Activated CD8-positive, alpha-beta T cell treated with anti-CD3 and anti-CD28 coated beads for 36 hours (primary cell): ENCODE results near the gene PPP1R27. TPM values are rescaled to one million over a fixed set of nuclear protein-coding genes. Genes with fewer than 3 reads are reported as not detected.
"Not testable (repeated sequence)": the region's sequence is repeated elsewhere in the genome, so short reads cannot be mapped to it uniquely, and the experiment has no call there.

Experiments
- ATAC-seq: fragments of 200-7000 bp; cut with Tn5 transposase; one replicate; pipeline ENCODE4 v1.10.0; 2021; ENCODE audit warnings: mild to moderate bottlenecking, moderate library complexity
- CTCF ChIA-PET: fragments of 350-600 bp; sonication (Branson Sonifier 250); formaldehyde crosslinking; loops from one replicate; lab custom pipeline; 2021; ENCODE audit warnings: antibody characterized with exemption; lab: Charles Lee
- POLR2A ChIA-PET: fragments of 350-600 bp; sonication (Branson Sonifier 250); formaldehyde crosslinking; loops from one replicate; lab custom pipeline; 2021; ENCODE audit warnings: antibody characterized with exemption; lab: Charles Lee
- DNase-seq: peaks from one replicate; pipeline ENCODE4 v3.0.0-alpha.2; 2020
- H3K27ac Mint-ChIP-seq: one replicate; pipeline ENCODE4 v1.8.0; 2021; ENCODE audit warnings: mild to moderate bottlenecking, mixed read lengths
- H3K27me3 Mint-ChIP-seq: one replicate; pipeline ENCODE4 v1.8.0; 2021; ENCODE audit warnings: mixed read lengths
- H3K36me3 Mint-ChIP-seq: one replicate; pipeline ENCODE4 v1.8.0; 2021; ENCODE audit warnings: low read depth, mixed read lengths
- H3K4me1 Mint-ChIP-seq: one replicate; pipeline ENCODE4 v1.8.0; 2021; ENCODE audit warnings: low read depth, mixed read lengths
- H3K4me3 Mint-ChIP-seq: one replicate; pipeline ENCODE4 v1.8.0; 2021; ENCODE audit warnings: mild to moderate bottlenecking, moderate library complexity, mixed read lengths
- H3K9me3 Mint-ChIP-seq: one replicate; pipeline ENCODE4 v1.8.0; 2021; ENCODE audit warnings: mixed read lengths
- intact Hi-C: fragments of 100-400 bp; cut with micrococcal nuclease; formaldehyde crosslinking; loops from one replicate; pipeline ENCODE4 v1.10.0; 2022
- total RNA-seq, 2 experiments: library from RNA; stranded (reverse); gene quantifications; one replicate each; pipeline ENCODE4 v1.2.3, GENCODE V29; 2021
- TF ChIP-seq, protein P1 (sequence below): fragments of 200-600 bp; IDR thresholded peaks from one replicate; pipeline ENCODE4 v1.8.0; 2022; ENCODE audit warnings: antibody characterized with exemption, mild to moderate bottlenecking

Gene PPP1R27
- total RNA-seq, 2 experiments from 2014 or later: not detected

DNA sequence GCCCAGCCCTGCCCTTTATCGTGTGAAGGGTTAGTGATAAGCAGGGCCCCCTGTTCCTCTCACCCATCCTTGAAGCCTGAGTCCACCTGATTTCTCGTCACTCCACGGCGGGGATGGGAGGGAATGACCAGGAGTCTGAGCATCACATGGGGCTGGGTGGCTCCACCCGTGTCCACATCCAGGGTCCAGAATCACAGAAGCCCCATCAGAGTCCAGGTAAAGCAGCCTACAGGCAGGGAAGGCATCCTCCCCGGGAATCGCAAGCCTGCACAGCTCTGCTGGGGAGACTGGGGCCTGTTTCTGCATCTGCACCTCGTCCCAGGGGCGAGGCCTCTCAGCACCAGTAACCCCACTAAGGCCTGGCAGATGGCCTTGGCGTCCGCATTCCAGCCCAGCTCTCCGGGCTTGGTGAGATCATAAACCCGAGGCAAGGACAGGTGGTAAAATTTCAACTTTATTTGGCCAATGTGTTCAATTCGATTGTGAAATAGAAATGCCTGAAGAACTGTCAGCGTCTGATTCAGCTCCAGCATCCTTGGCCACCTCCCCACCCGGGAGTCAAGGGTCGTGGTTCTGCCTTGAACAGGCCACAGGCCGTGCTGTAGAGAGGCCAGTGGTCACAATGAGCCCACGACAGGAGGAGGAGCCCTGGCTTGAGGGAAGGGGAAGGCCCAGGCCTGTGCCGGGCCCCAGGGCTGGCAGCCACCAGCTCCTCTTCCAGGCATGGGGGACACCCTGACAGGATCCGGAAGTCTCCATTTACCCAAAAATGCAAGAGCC is 8.1 kb upstream of the PPP1R27 start:
- H3K4me1 Mint-ChIP-seq: no peaks in the 10 kb centered on the region
- ATAC-seq: no peak

DNA sequence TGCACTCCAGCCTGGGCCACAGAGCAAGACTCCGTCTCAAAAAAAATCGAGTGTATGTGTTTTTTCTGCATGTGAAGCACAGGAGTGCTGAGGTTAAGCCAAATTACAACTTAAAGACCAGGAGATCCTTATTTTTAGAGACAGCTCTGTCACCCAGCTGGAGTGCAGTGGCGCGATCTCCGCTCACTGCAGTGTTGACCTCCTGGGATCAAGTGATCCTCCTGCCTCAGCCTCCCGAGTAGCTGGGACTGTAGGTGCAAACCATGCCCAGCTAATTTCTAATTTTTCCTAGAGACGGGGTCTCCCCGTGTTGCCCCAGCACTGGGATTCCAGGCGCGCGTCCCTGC is 7.5 kb upstream of the PPP1R27 start:
- H3K4me3 Mint-ChIP-seq: no peak overlapping the region
- ChIA-PET CTCF (no interaction called here), POLR2A (interaction anchor here (0.8 to 5.7 kb wide), 8 partner anchors 8 to 163 kb away, joined by 3 to 35 read pairs (median 4); partner anchors contain the start of gene MCRIP1)
- intact Hi-C loops: no loop called here
- DNase-seq (no peak), ATAC-seq (no peak)
- peaks cover 25% of the 10 kb centered on the region for H3K36me3 Mint-ChIP-seq
- H3K27me3 Mint-ChIP-seq: no peaks in the 10 kb centered on the region
- TF ChIP-seq, protein P1, sequence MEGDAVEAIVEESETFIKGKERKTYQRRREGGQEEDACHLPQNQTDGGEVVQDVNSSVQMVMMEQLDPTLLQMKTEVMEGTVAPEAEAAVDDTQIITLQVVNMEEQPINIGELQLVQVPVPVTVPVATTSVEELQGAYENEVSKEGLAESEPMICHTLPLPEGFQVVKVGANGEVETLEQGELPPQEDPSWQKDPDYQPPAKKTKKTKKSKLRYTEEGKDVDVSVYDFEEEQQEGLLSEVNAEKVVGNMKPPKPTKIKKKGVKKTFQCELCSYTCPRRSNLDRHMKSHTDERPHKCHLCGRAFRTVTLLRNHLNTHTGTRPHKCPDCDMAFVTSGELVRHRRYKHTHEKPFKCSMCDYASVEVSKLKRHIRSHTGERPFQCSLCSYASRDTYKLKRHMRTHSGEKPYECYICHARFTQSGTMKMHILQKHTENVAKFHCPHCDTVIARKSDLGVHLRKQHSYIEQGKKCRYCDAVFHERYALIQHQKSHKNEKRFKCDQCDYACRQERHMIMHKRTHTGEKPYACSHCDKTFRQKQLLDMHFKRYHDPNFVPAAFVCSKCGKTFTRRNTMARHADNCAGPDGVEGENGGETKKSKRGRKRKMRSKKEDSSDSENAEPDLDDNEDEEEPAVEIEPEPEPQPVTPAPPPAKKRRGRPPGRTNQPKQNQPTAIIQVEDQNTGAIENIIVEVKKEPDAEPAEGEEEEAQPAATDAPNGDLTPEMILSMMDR: no peak
- no peaks in the 10 kb centered on the region for H3K4me1 Mint-ChIP-seq
- H3K27ac Mint-ChIP-seq: no peak overlapping the region
- H3K9me3 Mint-ChIP-seq: no peaks in the 10 kb centered on the region

More for the DNA sequence above, 8.1 kb upstream of the PPP1R27 start:
- Mint-ChIP-seq H3K27me3 (no peaks in the 10 kb centered on the region), H3K9me3 (no peaks in the 10 kb centered on the region), H3K27ac (no peak overlapping the region), H3K4me3 (no peak overlapping the region), H3K36me3 (peaks cover 25% of the 10 kb centered on the region)
- intact Hi-C loops: no loop called here
- ChIA-PET POLR2A (interaction anchor here (0.8 to 5.7 kb wide), 9 partner anchors 9 to 163 kb away, joined by 3 to 35 read pairs (median 5); partner anchors contain the start of gene MCRIP1), CTCF (no interaction called here)
- TF ChIP-seq, protein P1: no peak
- DNase-seq: no peak

DNA sequence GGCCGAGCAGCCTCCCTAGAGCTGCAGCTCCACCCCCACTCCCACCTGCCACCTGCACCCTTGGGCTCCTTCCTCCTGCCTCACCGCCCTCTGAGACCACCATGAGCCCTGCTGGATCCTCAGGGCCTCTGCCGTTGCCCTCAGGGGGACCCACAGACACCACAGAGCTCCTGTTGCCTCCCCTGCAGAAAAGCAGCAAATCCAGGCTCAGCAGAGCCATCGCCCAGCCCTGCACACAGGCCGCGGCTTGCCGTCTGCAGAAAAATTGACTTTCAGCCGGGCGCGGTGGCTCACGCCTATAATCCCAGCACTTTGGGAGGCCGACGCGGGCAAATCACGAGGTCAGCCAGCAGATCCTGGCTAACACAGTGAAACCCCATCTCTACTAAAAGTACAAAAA is 7.0 kb upstream of the PPP1R27 start:
- CTCF ChIA-PET: no interaction called here
- Mint-ChIP-seq H3K9me3 (no peaks in the 10 kb centered on the region), H3K36me3 (peaks cover 21% of the 10 kb centered on the region), H3K27me3 (no peaks in the 10 kb centered on the region), H3K4me3 (no peak overlapping the region), H3K27ac (no peak overlapping the region), H3K4me1 (no peaks in the 10 kb centered on the region)
- POLR2A ChIA-PET: interaction anchor here (0.8 to 5.7 kb wide), 9 partner anchors 8 to 107 kb away, joined by 3 to 35 read pairs (median 3); partner anchors contain the start of gene MCRIP1
- ATAC-seq: no peak
- no peak for DNase-seq
- TF ChIP-seq, protein P1: no peak
- intact Hi-C loops: no loop called here

DNA sequence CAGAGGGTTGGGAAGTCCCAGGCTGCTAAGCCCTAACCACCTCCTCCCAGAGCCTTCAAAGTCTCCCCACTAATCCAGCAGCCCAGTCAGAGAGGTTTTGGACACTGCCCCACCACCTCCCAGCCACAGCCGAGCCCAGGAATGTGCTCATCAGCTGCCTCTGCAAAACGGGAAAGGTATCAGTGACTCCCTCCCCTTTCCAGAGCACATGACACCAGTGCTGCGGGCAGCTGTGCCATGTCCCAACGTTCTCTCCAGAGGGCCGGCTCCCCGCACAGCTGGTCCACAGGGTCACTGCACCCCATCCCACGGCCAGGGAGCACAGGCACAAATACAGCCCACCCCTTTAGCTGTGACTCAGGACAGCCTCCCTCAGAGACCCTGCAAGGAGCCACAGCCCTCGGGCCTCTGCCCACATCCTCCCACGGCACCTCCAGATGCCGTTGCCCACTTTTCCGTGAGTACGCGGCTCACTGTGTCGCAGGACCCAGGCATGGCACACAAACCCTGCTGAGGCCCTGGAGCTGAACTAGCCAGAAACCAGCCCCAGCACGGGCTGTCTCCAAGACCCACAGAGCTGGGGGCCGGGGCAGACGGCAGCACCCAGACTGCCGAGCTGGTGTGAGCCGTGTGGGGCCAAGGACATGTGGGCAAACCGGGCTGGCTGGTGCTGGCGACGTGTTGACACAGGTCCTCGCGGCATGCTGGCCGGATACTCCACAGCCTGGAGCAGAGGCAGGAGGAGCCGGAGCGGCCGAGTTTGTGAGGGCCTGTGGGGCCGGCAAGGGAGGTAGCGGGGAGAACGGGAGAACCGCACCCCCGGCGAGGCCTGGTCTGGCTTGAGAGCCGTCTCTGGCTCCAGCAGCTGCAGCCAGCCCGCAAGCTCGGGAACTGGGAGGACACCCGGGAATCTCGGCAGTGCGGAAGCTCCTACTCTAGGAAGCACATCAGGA is 6.3 kb upstream of the PPP1R27 start:
- TF ChIP-seq, protein P1: no peak
- no peak for DNase-seq
- intact Hi-C loops: no loop called here
- ChIA-PET CTCF (no interaction called here), POLR2A (interaction anchor here (0.8 to 5.7 kb wide), 6 partner anchors 13 to 106 kb away, joined by 3 to 35 read pairs (median 4); no protein-coding TSS in a partner anchor)
- Mint-ChIP-seq H3K4me3 (no peak overlapping the region), H3K9me3 (no peaks in the 10 kb centered on the region), H3K27me3 (no peaks in the 10 kb centered on the region), H3K4me1 (no peaks in the 10 kb centered on the region), H3K27ac (no peak overlapping the region), H3K36me3 (peaks cover 16% of the 10 kb centered on the region)
- ATAC-seq: no peak

DNA sequence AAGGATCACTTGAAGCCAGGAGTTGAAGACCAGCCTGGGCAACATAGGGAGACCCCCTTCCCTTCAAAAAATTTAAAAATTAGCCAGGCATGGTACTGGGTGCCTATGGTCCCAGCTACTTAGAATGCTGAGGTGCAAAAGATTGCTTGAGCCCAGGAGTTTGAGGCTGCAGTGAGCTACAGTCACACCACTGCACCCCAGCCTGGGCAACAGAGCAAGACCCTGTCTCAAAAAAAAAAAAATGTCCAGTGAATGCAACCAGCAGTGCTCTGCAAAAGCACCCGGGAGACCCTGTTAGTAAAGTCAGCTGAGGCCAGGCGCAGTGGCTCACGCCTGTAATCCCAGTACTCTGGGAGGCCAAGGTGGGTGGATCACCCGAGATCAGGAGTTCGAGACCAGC is 5.2 kb upstream of the PPP1R27 start:
- H3K27ac Mint-ChIP-seq, H3K4me3 Mint-ChIP-seq, DNase-seq, H3K9me3 Mint-ChIP-seq, intact Hi-C loops, ATAC-seq, H3K27me3 Mint-ChIP-seq, H3K4me1 Mint-ChIP-seq, CTCF ChIA-PET: not testable (repeated sequence)
- H3K36me3 Mint-ChIP-seq: peaks cover 15% of the 10 kb centered on the region
- POLR2A ChIA-PET: interaction anchor here (0.6 kb wide), 1 partner anchor 196 kb away, joined by 3 read pairs; no protein-coding TSS in a partner anchor
